ENCODE data around the gene VAV1.
"Not testable (repeated sequence)": the region's sequence is repeated elsewhere in the genome, so short reads cannot be mapped to it uniquely, and the experiment has no call there.

Gene VAV1

GRCh38 chr19:6851359-6851758 lies 78.9 kb downstream of the VAV1 start:
- DNase-seq (ENCODE audit: low read depth in 2 of 2): no peak

GRCh38 chr19:6852001-6852400 lies 79.5 kb downstream of the VAV1 start:
- DNase-seq (ENCODE audit: low read depth in 2 of 2): no peak

GRCh38 chr19:6853868-6854267 lies 81.4 kb downstream of the VAV1 start:
- DNase-seq (ENCODE audit: low read depth in 2 of 2): no peak

GRCh38 chr19:6854758-6855157 lies 82.2 kb downstream of the VAV1 start:
- no peak for DNase-seq (ENCODE audit: low read depth in 2 of 2)

GRCh38 chr19:6856749-6857372 lies 84.4 kb downstream of the VAV1 start:
- no peak for DNase-seq (ENCODE audit: low read depth in 2 of 2)

- no peak for DNase-seq (ENCODE audit: low read depth in 2 of 2)
Measured at GRCh38 chr19:6861683-6862286, 89.3 kb downstream of the VAV1 start.

- peak; percentile 78 to 87 for DNase-seq (ENCODE audit: low read depth in 2 of 2)
Measured at GRCh38 chr19:6862673-6863078, 90.2 kb downstream of the VAV1 start.

GRCh38 chr19:6864325-6864940 lies 91.9 kb downstream of the VAV1 start:
- DNase-seq (ENCODE audit: low read depth in 2 of 2): no peak

GRCh38 chr19:6865849-6866248 lies 93.3 kb downstream of the VAV1 start:
- DNase-seq (ENCODE audit: low read depth in 2 of 2): no peak

GRCh38 chr19:6866741-6867151 lies 94.2 kb downstream of the VAV1 start:
- no peak for DNase-seq (ENCODE audit: low read depth in 2 of 2)

- DNase-seq (ENCODE audit: low read depth in 2 of 2): no peak
Measured at GRCh38 chr19:6868351-6868750, 95.8 kb downstream of the VAV1 start.

GRCh38 chr19:6869151-6869882 lies 96.8 kb downstream of the VAV1 start:
- DNase-seq (ENCODE audit: low read depth in 2 of 2): not testable (repeated sequence)

GRCh38 chr19:6873708-6874431 lies 101.4 kb downstream of the VAV1 start:
- DNase-seq (ENCODE audit: low read depth in 2 of 2): no peak

GRCh38 chr19:6875218-6875617 lies 102.7 kb downstream of the VAV1 start:
- no peak for DNase-seq (ENCODE audit: low read depth in 2 of 2)

GRCh38 chr19:6876748-6877147 lies 104.2 kb downstream of the VAV1 start:
- DNase-seq (ENCODE audit: low read depth in 2 of 2): no peak

GRCh38 chr19:6877766-6878165 lies 105.3 kb downstream of the VAV1 start:
- DNase-seq (ENCODE audit: low read depth in 2 of 2): no peak

- no peak for DNase-seq (ENCODE audit: low read depth in 2 of 2)
Measured at GRCh38 chr19:6886277-6886897, 113.9 kb downstream of the VAV1 start.

GRCh38 chr19:6887316-6887715 lies 114.8 kb downstream of the VAV1 start, which contains the start of gene ADGRE1:
ADGRE1 (plus strand) TSS chr19:6887579; CDS start chr19:6887609, 30 bp downstream.
- DNase-seq (ENCODE audit: low read depth in 2 of 2): no peak

- no peak for DNase-seq (ENCODE audit: low read depth in 2 of 2)
Measured at GRCh38 chr19:6888967-6889366, 116.5 kb downstream of the VAV1 start.

GRCh38 chr19:6890401-6890913 lies 117.9 kb downstream of the VAV1 start:
- DNase-seq (ENCODE audit: low read depth in 2 of 2): no peak

- DNase-seq (ENCODE audit: low read depth in 2 of 2): peak; percentile 32 to 37
Measured at GRCh38 chr19:6890938-6891337, 118.4 kb downstream of the VAV1 start.
